ENCODE measurements around the gene PALLD.

PALLD gene

GRCh38 chr4:168601899-168602298, 105.0 kb downstream of the PALLD start:
- no peaks in the 10 kb centered on the region for H3K27me3 ChIP-seq (ENCODE audit: insufficient read depth, low read length, poor library complexity)
- TF ChIP-seq, protein P1, sequence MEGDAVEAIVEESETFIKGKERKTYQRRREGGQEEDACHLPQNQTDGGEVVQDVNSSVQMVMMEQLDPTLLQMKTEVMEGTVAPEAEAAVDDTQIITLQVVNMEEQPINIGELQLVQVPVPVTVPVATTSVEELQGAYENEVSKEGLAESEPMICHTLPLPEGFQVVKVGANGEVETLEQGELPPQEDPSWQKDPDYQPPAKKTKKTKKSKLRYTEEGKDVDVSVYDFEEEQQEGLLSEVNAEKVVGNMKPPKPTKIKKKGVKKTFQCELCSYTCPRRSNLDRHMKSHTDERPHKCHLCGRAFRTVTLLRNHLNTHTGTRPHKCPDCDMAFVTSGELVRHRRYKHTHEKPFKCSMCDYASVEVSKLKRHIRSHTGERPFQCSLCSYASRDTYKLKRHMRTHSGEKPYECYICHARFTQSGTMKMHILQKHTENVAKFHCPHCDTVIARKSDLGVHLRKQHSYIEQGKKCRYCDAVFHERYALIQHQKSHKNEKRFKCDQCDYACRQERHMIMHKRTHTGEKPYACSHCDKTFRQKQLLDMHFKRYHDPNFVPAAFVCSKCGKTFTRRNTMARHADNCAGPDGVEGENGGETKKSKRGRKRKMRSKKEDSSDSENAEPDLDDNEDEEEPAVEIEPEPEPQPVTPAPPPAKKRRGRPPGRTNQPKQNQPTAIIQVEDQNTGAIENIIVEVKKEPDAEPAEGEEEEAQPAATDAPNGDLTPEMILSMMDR (IDR thresholded peaks at IDR 0.05; ENCODE audit: borderline replicate concordance, extremely low read depth, low read length, poor library complexity, severe bottlenecking): no peak
- no peak for TF ChIP-seq EZH2 (IDR thresholded peaks at IDR 0.05; ENCODE audit: borderline replicate concordance, low read depth, low read length, severe bottlenecking)
- no peak overlapping the region for H3K4me3 ChIP-seq (ENCODE audit: low read depth in 1 of 2, low read length in 2 of 2)
- no peaks in the 10 kb centered on the region for H4K20me1 ChIP-seq (ENCODE audit: insufficient read depth, low read length)
- H3K4me2 ChIP-seq (ENCODE audit: insufficient read depth, low read length): no peak overlapping the region
- DNase-seq (no peak), ATAC-seq (ENCODE audit: insufficient read depth, low read depth) (no peak)
- H3K9ac ChIP-seq (ENCODE audit: low read depth, low read length): no peak overlapping the region
- no peaks in the 10 kb centered on the region for H3K36me3 ChIP-seq (ENCODE audit: insufficient read depth, low read length)
- H3K79me2 ChIP-seq (ENCODE audit: insufficient read depth, low read length): no peaks in the 10 kb centered on the region
- no peak overlapping the region for H3K27ac ChIP-seq (ENCODE audit: low read length)
- no peaks in the 10 kb centered on the region for H3K4me1 ChIP-seq (ENCODE audit: insufficient read depth, low read length)
- H2AFZ ChIP-seq (ENCODE audit: low read depth, low read length): no peak overlapping the region
- H3K9me3 ChIP-seq (ENCODE audit: insufficient read depth, low read length, severe bottlenecking): no peaks in the 10 kb centered on the region

DNA sequence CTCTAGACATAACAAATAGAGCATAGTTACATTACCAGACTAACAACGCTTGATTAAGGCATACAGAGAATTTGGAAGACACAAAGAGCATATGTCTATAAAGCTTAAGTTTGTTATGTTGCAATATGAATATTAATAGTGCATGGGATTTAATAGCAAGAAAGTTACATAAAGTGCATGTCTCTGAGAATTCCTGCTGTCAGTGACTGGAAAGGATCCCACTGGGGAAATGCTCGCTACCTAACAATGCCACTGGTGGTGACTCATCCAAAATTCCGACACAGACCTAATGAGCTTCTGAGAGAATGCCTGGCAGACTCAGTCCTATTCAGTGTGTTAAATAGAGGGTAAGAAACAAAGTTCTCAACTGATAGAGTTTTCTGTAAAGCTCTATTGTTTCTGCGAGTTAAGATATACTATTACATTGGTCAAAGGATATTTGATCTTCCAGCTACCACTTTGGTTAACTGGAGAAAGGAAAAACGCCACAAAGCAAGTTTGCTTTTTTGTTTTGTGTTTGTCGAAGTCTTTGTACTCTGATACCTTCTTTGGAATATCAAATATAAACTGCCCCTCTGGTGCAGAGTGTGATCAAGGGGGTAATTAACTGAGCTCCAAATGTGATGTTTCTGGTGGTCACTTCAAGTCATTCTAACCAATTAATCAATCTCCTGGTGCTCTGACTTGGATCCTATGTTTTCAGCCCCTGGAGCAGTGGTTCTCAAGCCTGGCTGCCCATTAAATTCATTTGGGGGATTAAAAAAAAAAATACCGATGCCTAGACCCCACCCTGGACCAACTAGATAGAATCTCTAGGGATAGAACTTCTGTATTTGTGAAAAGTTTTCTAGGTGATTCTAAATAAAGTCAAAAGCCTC, 107.9 kb downstream of the PALLD start:
- H3K27me3 ChIP-seq (ENCODE audit: insufficient read depth, low read length, poor library complexity): no peaks in the 10 kb centered on the region
- DNase-seq (no peak), ATAC-seq (ENCODE audit: insufficient read depth, low read depth) (no peak)
- no peak overlapping the region for H3K9ac ChIP-seq (ENCODE audit: low read depth, low read length)
- no peaks in the 10 kb centered on the region for H3K36me3 ChIP-seq (ENCODE audit: insufficient read depth, low read length)
- H2AFZ ChIP-seq (ENCODE audit: low read depth, low read length): no peak overlapping the region
- H3K27ac ChIP-seq (ENCODE audit: low read length): no peak overlapping the region
- no peak overlapping the region for H3K4me3 ChIP-seq (ENCODE audit: low read depth in 1 of 2, low read length in 2 of 2)
- H3K4me2 ChIP-seq (ENCODE audit: insufficient read depth, low read length): no peak overlapping the region
- no peaks in the 10 kb centered on the region for H4K20me1 ChIP-seq (ENCODE audit: insufficient read depth, low read length)
- H3K9me3 ChIP-seq (ENCODE audit: insufficient read depth, low read length, severe bottlenecking): no peaks in the 10 kb centered on the region
- H3K79me2 ChIP-seq (ENCODE audit: insufficient read depth, low read length): no peaks in the 10 kb centered on the region
- TF ChIP-seq EZH2 (IDR thresholded peaks at IDR 0.05; ENCODE audit: borderline replicate concordance, low read depth, low read length, severe bottlenecking): no peak
- TF ChIP-seq, protein P1 (IDR thresholded peaks at IDR 0.05; ENCODE audit: borderline replicate concordance, extremely low read depth, low read length, poor library complexity, severe bottlenecking): no peak
- no peaks in the 10 kb centered on the region for H3K4me1 ChIP-seq (ENCODE audit: insufficient read depth, low read length)

GRCh38 chr4:168605411-168605810, 108.6 kb downstream of the PALLD start:
- no peak overlapping the region for H3K27ac ChIP-seq (ENCODE audit: low read length)
- DNase-seq (no peak), ATAC-seq (ENCODE audit: insufficient read depth, low read depth) (no peak)
- TF ChIP-seq, protein P1 (IDR thresholded peaks at IDR 0.05; ENCODE audit: borderline replicate concordance, extremely low read depth, low read length, poor library complexity, severe bottlenecking): no peak
- no peak for TF ChIP-seq EZH2 (IDR thresholded peaks at IDR 0.05; ENCODE audit: borderline replicate concordance, low read depth, low read length, severe bottlenecking)
- no peaks in the 10 kb centered on the region for H3K4me1 ChIP-seq (ENCODE audit: insufficient read depth, low read length)
- no peaks in the 10 kb centered on the region for H3K9me3 ChIP-seq (ENCODE audit: insufficient read depth, low read length, severe bottlenecking)
- H4K20me1 ChIP-seq (ENCODE audit: insufficient read depth, low read length): no peaks in the 10 kb centered on the region
- no peak overlapping the region for H2AFZ ChIP-seq (ENCODE audit: low read depth, low read length)
- H3K4me2 ChIP-seq (ENCODE audit: insufficient read depth, low read length): no peak overlapping the region
- H3K9ac ChIP-seq (ENCODE audit: low read depth, low read length): no peak overlapping the region
- no peaks in the 10 kb centered on the region for H3K36me3 ChIP-seq (ENCODE audit: insufficient read depth, low read length)
- no peak overlapping the region for H3K4me3 ChIP-seq (ENCODE audit: low read depth in 1 of 2, low read length in 2 of 2)
- no peaks in the 10 kb centered on the region for H3K79me2 ChIP-seq (ENCODE audit: insufficient read depth, low read length)
- no peaks in the 10 kb centered on the region for H3K27me3 ChIP-seq (ENCODE audit: insufficient read depth, low read length, poor library complexity)
